Hematopoietic multipotent progenitor cell (in vitro differentiated cells): ENCODE results near the gene E2F3. TPM values are rescaled to one million over a fixed set of nuclear protein-coding genes. Genes with fewer than 3 reads are reported as not detected.

Experiments
- DNase-seq, 3 donors: peaks; one replicate each; pipeline ENCODE4 v3.0.0-alpha.2; 2011 to 2015; ENCODE audit warnings: low read depth in 2 of 3, low spot score in 2 of 3
- total RNA-seq: library from RNA; depleted of rRNA; stranded (reverse); fragments of >200 nt; gene quantifications from one replicate; pipeline ENCODE4 v1.2.3, GENCODE V29; 2012

The E2F3 gene
- total RNA-seq, 1 donor = 5.4 TPM

- peak in 1 of 3 donors; percentile 13 for DNase-seq
Observed at GRCh38 chr6:20402092-20402341, 338 bp downstream of the E2F3 start.

DNA sequence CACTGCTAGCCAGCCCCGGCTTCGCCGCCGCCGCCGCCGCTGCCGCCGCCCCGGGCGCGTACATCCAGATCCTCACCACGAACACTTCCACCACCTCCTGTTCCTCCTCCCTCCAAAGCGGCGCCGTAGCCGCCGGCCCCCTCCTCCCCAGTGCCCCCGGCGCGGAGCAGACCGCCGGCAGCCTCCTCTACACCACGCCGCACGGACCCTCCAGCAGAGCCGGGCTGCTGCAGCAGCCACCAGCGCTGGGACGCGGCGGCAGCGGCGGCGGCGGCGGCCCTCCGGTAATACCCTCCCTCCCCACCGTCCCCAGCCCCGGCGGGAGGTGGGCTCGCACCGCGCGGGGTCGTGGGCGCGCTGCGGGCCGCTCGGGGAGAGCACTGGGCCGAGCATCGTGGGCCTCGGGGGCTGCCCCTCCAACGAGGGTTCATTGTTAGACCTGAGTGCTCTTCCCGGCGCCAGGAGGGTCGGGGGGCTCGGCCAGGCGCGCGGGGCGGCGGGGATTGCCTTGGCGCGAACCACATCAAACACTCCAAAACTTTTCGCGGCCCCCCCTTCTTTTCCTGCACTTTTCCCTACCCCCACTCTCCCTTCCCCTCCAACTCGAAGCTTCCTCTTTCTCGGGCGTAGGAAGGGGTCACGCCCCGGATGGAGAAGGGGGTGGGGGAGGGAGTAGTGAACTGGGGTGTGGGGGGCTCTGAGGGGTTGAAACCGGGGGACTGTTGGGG is 827 bp downstream of the E2F3 start:
- DNase-seq = peak; percentile 6 to 86 (median 80)

GRCh38 chr6:20403070-20403765 is 1.5 kb downstream of the E2F3 start:
- peak in 2 of 3 donors; percentile 53 to 98 for DNase-seq

DNA sequence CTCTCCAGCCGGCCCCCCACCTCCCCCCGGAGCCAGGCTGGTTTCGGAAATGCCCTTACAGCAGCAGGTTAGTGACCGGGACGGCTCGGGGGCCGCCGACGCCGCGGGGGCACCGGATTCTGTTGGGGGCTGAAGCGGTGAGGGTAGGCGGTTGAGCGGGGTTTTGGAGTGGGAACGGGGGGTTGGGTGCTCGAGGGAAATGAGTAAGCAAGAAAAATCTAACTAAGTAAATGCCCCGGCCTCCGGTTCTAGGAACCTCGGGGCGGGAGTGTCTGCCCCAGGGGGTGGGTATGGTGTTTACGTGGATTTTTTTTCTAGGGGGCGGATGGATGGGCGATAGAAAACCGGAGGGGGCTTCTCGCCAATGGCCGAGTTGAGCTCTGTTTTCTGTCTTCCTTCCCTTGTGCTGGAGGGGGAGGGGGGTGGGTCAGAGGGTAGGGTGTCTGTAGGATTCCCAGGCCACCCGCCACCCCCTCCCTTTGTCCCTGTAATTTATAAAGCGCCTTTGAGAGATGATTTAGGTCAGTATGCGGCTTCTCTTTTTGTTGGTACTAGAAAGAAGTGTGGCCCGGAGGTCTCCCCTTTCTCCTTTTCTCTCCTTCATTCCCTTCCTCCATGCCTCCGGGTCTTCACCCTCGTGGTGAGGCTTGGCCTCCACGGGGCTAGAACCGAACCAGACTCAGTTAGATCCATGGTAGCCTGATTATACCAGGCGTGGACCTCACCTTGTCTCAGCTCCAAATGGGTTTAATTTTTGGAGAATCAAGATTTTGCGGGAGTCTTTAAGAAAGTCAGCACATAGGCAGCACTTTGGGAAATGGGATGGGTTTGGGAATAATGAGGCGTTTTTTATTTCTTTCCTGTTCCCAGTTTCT is 2.3 kb downstream of the E2F3 start:
- DNase-seq = peak; percentile 24 to 98 (median 96)

GRCh38 chr6:20404641-20405032 is 3.0 kb downstream of the E2F3 start:
- DNase-seq = peak; percentile 37 to 85 (median 81)

GRCh38 chr6:20408851-20409250 is 7.2 kb downstream of the E2F3 start:
- no peak for DNase-seq

GRCh38 chr6:20409427-20409971 is 7.8 kb downstream of the E2F3 start:
- peak in 2 of 3 donors; percentile 73 to 82 for DNase-seq

DNA sequence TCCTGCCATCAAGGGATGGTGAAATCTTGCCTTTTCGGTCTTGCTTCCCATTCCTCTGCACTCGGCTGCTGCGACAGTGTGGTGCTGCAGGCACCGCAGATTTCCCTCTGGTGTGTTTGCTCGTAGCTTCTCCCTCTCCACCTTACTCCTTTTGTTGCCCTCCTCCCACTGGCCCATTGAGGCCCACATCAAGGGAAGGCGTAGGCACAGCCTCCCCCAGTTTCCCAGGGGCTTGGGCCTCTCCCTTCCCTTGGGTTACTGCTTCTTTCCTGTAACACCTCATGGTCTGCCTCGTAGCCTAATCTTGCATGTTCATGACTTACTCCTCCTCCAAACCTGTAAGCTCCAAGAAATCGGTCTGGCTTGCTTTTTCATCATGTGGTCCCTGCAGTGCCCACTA is 9.9 kb downstream of the E2F3 start:
- no peak for DNase-seq

GRCh38 chr6:20411953-20412681 is 10.4 kb downstream of the E2F3 start:
- no peak for DNase-seq

DNA sequence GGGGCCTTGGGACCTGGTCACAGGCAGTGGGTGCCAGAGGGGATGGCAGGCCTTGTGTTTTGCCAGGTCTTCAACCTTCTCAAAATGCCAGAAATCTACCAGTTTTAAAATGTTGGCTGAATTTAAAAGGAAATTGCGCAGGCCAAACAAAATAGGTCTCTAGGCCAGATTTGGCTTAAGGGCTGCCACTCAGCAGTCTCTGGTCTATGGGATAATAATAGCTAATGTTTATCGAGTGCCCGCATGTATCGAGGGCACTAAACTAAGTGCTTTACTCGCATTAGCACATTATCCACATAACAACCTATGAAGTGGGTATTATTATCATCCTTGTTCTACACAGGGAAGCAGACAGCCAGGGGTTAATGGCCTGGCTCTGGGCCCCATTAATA is 11.0 kb downstream of the E2F3 start:
- no peak for DNase-seq

GRCh38 chr6:20413826-20414225 is 12.1 kb downstream of the E2F3 start:
- DNase-seq = no peak

DNA sequence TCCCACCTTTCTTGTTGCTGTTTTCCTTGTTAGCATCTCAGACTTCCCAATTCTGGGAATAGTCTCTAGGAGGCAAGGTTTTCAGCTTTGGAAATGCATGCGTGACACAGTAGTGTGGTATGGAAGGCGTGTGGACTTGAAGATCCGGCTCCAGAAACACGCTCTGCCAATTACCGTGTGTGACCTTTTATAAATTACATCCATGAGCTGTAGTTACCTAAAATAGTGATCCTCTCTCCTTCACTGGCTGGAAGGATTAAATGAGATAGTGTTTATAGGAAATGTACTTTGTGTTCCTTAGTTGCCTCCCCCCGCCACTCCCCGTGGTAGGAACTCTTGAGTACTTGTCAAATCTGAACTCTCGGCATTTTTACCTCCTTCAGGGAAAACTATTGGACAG is 13.0 kb downstream of the E2F3 start:
- DNase-seq = no peak

DNA sequence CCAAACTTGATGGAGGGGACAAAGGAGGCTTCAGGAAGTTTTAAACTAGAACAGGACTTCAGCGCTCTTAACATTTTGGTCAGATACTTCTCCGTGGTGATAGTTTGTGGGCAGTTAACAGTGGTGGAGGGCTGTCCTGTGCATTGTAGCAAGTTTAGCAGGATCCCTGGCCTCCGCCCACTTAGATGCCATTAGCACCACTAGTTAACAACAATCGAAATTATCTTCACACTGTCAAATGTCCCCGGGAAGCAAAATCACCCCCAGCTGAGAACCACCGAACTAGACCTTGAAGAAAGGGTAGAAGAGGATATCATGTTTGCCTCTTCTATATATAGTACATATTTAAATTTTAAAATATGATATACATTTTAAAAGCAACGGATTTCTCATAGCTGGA is 13.6 kb downstream of the E2F3 start:
- DNase-seq = no peak

DNA sequence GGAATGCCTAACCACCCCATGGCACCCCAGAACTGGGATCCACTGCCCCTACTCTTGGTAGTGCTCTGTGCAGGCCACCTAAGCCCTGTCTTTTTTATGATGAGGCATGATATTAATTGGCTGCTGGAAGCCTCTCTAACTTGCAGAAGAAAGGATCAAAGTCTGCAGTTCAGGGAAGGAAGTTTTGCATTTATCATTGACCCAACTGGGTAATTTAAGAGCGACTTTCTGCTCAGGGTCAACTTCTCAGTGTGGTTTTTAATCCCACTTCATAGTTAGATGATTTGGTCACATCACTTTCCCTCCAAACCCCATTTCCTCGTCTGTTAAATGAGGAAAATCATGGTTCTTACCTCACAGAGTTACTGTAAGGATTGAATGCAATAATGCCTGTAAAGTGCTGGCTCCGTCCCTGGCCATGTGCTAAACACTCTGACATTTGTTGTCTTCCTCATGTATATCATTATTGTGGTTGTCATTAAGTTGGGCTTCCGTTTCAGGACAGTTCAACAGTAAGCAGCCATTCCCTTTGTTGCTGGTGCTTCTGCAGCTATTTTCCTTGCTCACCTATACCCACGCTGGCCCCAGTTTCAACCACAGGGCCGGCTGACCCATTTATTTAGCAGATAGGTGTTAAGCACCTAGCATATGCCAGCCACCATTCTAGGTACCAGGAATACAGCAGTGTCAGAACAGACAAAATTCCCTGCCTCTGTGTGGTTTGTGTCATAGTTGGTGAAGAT is 14.2 kb downstream of the E2F3 start:
- DNase-seq = no peak

DNA sequence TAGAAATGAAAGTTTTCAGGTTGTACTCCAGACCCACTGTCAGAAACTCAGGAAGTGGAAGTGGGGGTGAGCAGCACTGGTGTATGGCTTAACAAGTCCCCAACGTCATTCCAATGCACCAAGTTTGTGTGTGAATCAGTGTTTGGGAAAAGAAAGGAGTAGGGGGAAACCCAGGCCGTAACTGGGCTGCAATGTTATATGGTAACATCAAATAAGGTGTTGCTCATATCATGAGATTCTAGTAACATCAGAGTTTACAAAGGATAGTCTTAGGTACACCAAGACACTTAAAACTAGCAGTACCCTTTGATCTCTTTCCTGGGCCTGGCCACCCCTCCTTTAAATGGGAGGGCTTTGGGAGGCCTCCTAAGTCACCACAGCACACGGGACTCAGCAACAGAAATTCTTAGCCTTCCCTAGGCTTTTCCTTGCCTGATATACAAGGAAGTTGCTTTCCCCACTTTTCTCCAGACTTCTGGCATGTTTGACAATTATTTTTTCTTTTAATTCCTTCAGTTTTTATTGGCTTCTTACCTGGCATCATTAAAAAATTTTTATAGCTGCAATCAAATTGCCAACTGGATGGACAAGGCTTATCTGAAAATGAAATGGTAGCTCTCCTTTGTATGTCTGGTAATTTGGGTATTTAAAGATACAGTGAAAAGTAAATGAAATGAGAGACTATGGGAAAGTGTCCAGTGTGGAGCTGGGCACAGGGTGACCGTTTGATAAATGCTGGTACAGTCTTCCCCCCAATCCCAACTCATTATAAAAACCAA is 15.1 kb downstream of the E2F3 start:
- DNase-seq = no peak

DNA sequence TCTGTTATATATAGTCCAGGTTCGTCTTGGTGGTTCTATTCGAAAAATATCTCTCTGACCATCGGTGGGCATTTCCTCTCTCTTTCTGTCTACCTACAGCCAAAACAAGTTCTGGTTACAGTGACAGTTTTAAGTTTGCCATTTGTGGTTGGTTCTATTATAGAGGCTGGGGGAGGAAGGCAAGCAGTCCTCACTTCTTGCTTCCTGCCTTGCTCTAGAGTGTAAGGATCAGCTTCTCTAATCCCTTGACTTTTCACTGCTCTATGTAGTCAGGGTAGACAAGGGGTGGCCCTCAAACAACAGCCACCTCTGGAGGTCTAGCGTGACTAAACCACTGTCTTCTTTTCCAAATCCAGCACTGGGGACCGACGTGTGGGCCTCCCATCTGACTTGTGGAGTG is 16.1 kb downstream of the E2F3 start:
- peak in 2 of 3 donors; percentile 44 to 66 for DNase-seq

- no peak for DNase-seq
Observed at GRCh38 chr6:20426177-20427082, 24.8 kb downstream of the E2F3 start.

- peak in 2 of 3 donors; percentile 31 to 73 for DNase-seq
Observed at GRCh38 chr6:20427856-20428255, 26.2 kb downstream of the E2F3 start.
